K562 treated with DMSO at 1 percent for 12 hours (cell line): ENCODE data around the gene CCNK. TPM values are rescaled to one million over a fixed set of nuclear protein-coding genes. Genes with fewer than 3 reads are reported as not detected.

ENCODE experiments used
- total RNA-seq: library from RNA; unstranded; fragments of 300-600 nt; gene quantifications from 2 replicates; pipeline ENCODE4 v1.2.3, GENCODE V29; 2022; ENCODE audit not compliant: insufficient read depth

Gene CCNK
- total RNA-seq: 11.2 and 31.5 TPM in 2 replicates

GRCh38 chr14:99480917-99481744 lies at the start of gene CCNK:
Gene CCNK, plus strand, starts transcription at chr14:99481409. Its CDS starts 11,269 bp downstream, at chr14:99492678.

GRCh38 chr14:99479906-99480869 lies 1.0 kb upstream of the CCNK start, which contains the start of gene SETD3:
Gene SETD3, minus strand, starts transcription at chr14:99480859. Its CDS starts 15,054 bp downstream, at chr14:99465805.

Other genes with a start within 250 kb of the CCNK start
- gene BCL11B, start 209.2 kb upstream of the CCNK start, total RNA-seq: not detected in 2 replicates
- gene SETD3, start 550 bp upstream of the CCNK start, total RNA-seq: 15.0 and 27.6 TPM in 2 replicates
- 5.0 and 13.0 TPM in 2 replicates for gene CCDC85C, start 122.8 kb downstream of the CCNK start, total RNA-seq
- not detected in 2 replicates for gene HHIPL1, start 163.7 kb downstream of the CCNK start, total RNA-seq
- not detected in 2 replicates for gene CYP46A1, start 202.9 kb downstream of the CCNK start, total RNA-seq